PC-9 (cell line): ENCODE measurements around the gene TGFB2. TPM values are rescaled to one million over a fixed set of nuclear protein-coding genes. Genes with fewer than 3 reads are reported as not detected.

Source experiments
- BruUV-seq: library from RNA; stranded (reverse); fragments of 400-500 nt; replicated peaks from 2 replicates; lab custom pipeline; 2021; lab: Mats Ljungman, UMichigan
- CTCF ChIA-PET: fragments of 300-600 bp; sonication (Branson Sonifier 250); formaldehyde crosslinking; loops from one replicate; lab custom pipeline; 2022; ENCODE audit warnings: antibody characterized with exemption; lab: Charles Lee
- POLR2A ChIA-PET: fragments of 300-600 bp; sonication (Branson Sonifier 250); formaldehyde crosslinking; loops from one replicate; lab custom pipeline; 2022; ENCODE audit warnings: antibody characterized with exemption; ENCODE audit not compliant: unreplicated experiment; lab: Charles Lee
- DNase-seq, 2 experiments: peaks; one replicate each; pipeline versions ENCODE4 v3.0.0 to v3.0.0-alpha.2; 2015 to 2022; ENCODE audit warnings: mixed read lengths in 1 of 2
- H2AFZ ChIP-seq: fragments of 200-600 bp; sonication (generic); 2 replicates; pipeline ENCODE4 v1.8.1; 2017; ENCODE audit warnings: antibody characterized with exemption
- H3F3A ChIP-seq: fragments of 200-600 bp; sonication (generic); 2 replicates; pipeline ENCODE4 v1.8.1; 2017; ENCODE audit warnings: antibody characterized with exemption, mild to moderate bottlenecking, low read depth; ENCODE audit not compliant: insufficient read depth
- H3K27ac ChIP-seq: fragments of 200-600 bp; sonication (generic); 2 replicates; pipeline ENCODE4 v1.6.1; 2016; ENCODE audit warnings: mixed run types
- H3K27me3 ChIP-seq: fragments of 200-600 bp; sonication (generic); 2 replicates; pipeline ENCODE4 v1.6.1; 2016; ENCODE audit warnings: low read depth, mixed run types; ENCODE audit not compliant: insufficient read depth
- H3K36me3 ChIP-seq: fragments of 200-600 bp; sonication (generic); 2 replicates; pipeline ENCODE4 v1.6.1; 2016; ENCODE audit warnings: low read depth, mixed run types
- H3K4me1 ChIP-seq: fragments of 200-600 bp; sonication (generic); replicated peaks from 2 replicates; pipeline ENCODE4 v1.6.1; 2016; ENCODE audit warnings: mixed run types; ENCODE audit not compliant: insufficient read depth
- H3K4me2 ChIP-seq: fragments of 200-600 bp; sonication (generic); 2 replicates; pipeline ENCODE4 v1.6.1; 2017; ENCODE audit warnings: mixed run types
- H3K4me3 ChIP-seq: fragments of 200-600 bp; sonication (generic); 2 replicates; pipeline ENCODE4 v1.6.1; 2016; ENCODE audit warnings: mixed run types
- H3K79me2 ChIP-seq: fragments of 200-600 bp; sonication (generic); 2 replicates; pipeline ENCODE4 v1.6.1; 2017; ENCODE audit warnings: low read depth, mixed run types
- H3K9me2 ChIP-seq: fragments of 200-600 bp; sonication (generic); 2 replicates; pipeline ENCODE4 v1.8.1; 2017; ENCODE audit warnings: mild to moderate bottlenecking; ENCODE audit not compliant: insufficient read depth
- H3K9me3 ChIP-seq: fragments of 200-600 bp; sonication (generic); 2 replicates; pipeline ENCODE4 v1.8.1; 2016; ENCODE audit warnings: low read depth; ENCODE audit not compliant: insufficient read depth
- H4K20me1 ChIP-seq: fragments of 200-600 bp; sonication (generic); 2 replicates; pipeline ENCODE4 v1.8.1; 2017; ENCODE audit not compliant: insufficient read depth
- EZH2 ChIP-seq: fragments of 200-600 bp; sonication (generic); IDR thresholded peaks from 2 replicates; pipeline ENCODE4 v1.8.0; 2017; ENCODE audit warnings: antibody characterized with exemption, low read depth
- intact Hi-C: fragments of 100-400 bp; cut with micrococcal nuclease; formaldehyde crosslinking; loops from one replicate; pipeline ENCODE4 v1.10.0; 2022; ENCODE audit not compliant: unreplicated experiment
- total RNA-seq: library from RNA; stranded (reverse); gene quantifications from 2 replicates; pipeline ENCODE4 v1.2.3, GENCODE V29; 2021
- TF ChIP-seq, protein P1 (sequence below): fragments of 200-600 bp; sonication (generic); conservative IDR thresholded peaks from 2 replicates; pipeline ENCODE4 v1.6.1; 2017; ENCODE audit warnings: mixed run types, antibody characterized with exemption, mild to moderate bottlenecking, moderate library complexity

The TGFB2 gene
- total RNA-seq, 1 experiment from 2014 or later: 74.3 TPM

- DNase-seq: no peak
- no peak overlapping the region for H3K4me2 ChIP-seq
- no peaks in the 10 kb centered on the region for H4K20me1 ChIP-seq
- H3K9me2 ChIP-seq: no peaks in the 10 kb centered on the region
- no peak overlapping the region for H3K27ac ChIP-seq
- H3K4me1 ChIP-seq: peaks cover 6% of the 10 kb centered on the region
- ChIA-PET POLR2A (no interaction called here), CTCF (interaction anchor here (0.6 kb wide), 1 partner anchor 1600 kb away, joined by 6 read pairs; no protein-coding TSS in a partner anchor)
- H3K79me2 ChIP-seq: peaks cover 13% of the 10 kb centered on the region
- no peaks in the 10 kb centered on the region for H3K27me3 ChIP-seq
- peaks cover 3% of the 10 kb centered on the region; the same call in 1 of the 2 replicates for H3K9me3 ChIP-seq
- intact Hi-C loops: no loop called here
- no peak overlapping the region for H2AFZ ChIP-seq
- peaks cover 4% of the 10 kb centered on the region; the same call in 1 of the 2 replicates for H3F3A ChIP-seq
- peaks cover 38% of the 10 kb centered on the region for H3K36me3 ChIP-seq
- TF ChIP-seq EZH2: no peak
- TF ChIP-seq, protein P1, sequence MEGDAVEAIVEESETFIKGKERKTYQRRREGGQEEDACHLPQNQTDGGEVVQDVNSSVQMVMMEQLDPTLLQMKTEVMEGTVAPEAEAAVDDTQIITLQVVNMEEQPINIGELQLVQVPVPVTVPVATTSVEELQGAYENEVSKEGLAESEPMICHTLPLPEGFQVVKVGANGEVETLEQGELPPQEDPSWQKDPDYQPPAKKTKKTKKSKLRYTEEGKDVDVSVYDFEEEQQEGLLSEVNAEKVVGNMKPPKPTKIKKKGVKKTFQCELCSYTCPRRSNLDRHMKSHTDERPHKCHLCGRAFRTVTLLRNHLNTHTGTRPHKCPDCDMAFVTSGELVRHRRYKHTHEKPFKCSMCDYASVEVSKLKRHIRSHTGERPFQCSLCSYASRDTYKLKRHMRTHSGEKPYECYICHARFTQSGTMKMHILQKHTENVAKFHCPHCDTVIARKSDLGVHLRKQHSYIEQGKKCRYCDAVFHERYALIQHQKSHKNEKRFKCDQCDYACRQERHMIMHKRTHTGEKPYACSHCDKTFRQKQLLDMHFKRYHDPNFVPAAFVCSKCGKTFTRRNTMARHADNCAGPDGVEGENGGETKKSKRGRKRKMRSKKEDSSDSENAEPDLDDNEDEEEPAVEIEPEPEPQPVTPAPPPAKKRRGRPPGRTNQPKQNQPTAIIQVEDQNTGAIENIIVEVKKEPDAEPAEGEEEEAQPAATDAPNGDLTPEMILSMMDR: no peak
- no peak overlapping the region for H3K4me3 ChIP-seq
- no TSS peak for BruUV-seq
Measured at GRCh38 chr1:218431476-218431875, 86.3 kb downstream of the TGFB2 start.

- Histone ChIP-seq H3F3A (no peaks in the 10 kb centered on the region), H3K9me2 (no peaks in the 10 kb centered on the region), H3K79me2 (peaks cover 13% of the 10 kb centered on the region), H3K4me3 (no peak overlapping the region), H3K36me3 (peaks cover 51% of the 10 kb centered on the region), H3K4me2 (no peak overlapping the region), H3K4me1 (no peaks in the 10 kb centered on the region), H3K27ac (no peak overlapping the region), H3K27me3 (no peaks in the 10 kb centered on the region), H2AFZ (no peak overlapping the region), H3K9me3 (peaks cover 3% of the 10 kb centered on the region; the same call in 1 of the 2 replicates), H4K20me1 (no peaks in the 10 kb centered on the region)
- TF ChIP-seq, protein P1: no peak
- TF ChIP-seq EZH2: no peak
- DNase-seq: no peak
- no TSS peak for BruUV-seq
- ChIA-PET CTCF (interaction anchor here (0.6 kb wide), 1 partner anchor 650 kb away, joined by 3 read pairs; no protein-coding TSS in a partner anchor), POLR2A (no interaction called here)
- intact Hi-C loops: no loop called here
Measured at GRCh38 chr1:218433744-218434143, 88.6 kb downstream of the TGFB2 start.

DNA sequence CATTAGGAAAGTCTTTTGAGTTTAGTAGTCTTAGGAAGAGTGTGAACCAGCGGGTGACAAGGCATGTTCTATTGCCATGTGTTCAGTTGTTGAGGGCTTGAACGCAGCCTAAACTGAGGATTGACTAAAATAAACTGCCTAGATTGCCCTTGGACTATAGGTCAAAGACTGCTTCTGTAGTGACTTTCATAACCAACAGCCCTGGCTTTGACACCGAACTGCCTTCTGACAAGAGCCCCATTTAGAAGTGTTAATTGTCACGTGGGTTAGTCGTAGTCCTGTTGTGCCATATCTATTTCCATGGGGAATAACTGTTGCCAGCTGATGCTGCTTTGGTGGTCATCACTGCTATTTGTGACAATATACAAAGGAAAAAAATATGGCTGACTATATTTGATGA lies 90.4 kb downstream of the TGFB2 start:
- intact Hi-C loops: no loop called here
- H3K4me2 ChIP-seq: no peak overlapping the region
- H4K20me1 ChIP-seq: no peaks in the 10 kb centered on the region
- ChIA-PET POLR2A (no interaction called here), CTCF (no interaction called here)
- H3F3A ChIP-seq: no peaks in the 10 kb centered on the region
- TF ChIP-seq, protein P1: no peak
- H3K27ac ChIP-seq: no peak overlapping the region
- DNase-seq: no peak
- no peaks in the 10 kb centered on the region for H3K27me3 ChIP-seq
- H3K4me3 ChIP-seq: no peak overlapping the region
- H3K9me3 ChIP-seq: no peaks in the 10 kb centered on the region; the same call in 1 of the 2 replicates
- TSS peak; percentile 2 for BruUV-seq
- no peaks in the 10 kb centered on the region for H3K9me2 ChIP-seq
- H3K4me1 ChIP-seq: no peaks in the 10 kb centered on the region
- H3K79me2 ChIP-seq: 0 out of 2 replicates have a peak, but pooled peaks cover 3% of the 10 kb centered on the region
- H3K36me3 ChIP-seq: peaks cover 43% of the 10 kb centered on the region
- H2AFZ ChIP-seq: no peak overlapping the region
